AG09319 (cell line): Measurements from ENCODE around the gene WDR37.

Experiments
- DNase-seq: peaks from one replicate; pipeline ENCODE4 v3.0.0-alpha.2; 2010; ENCODE audit warnings: low read depth; ENCODE audit errors: extremely low read depth
- TF ChIP-seq, protein P1 (sequence below): IDR thresholded peaks from 2 replicates; pipeline ENCODE4 v1.5.1; 2011; ENCODE audit warnings: low read depth, mild to moderate bottlenecking, inconsistent platforms, low read length, moderate library complexity

The WDR37 gene

DNA sequence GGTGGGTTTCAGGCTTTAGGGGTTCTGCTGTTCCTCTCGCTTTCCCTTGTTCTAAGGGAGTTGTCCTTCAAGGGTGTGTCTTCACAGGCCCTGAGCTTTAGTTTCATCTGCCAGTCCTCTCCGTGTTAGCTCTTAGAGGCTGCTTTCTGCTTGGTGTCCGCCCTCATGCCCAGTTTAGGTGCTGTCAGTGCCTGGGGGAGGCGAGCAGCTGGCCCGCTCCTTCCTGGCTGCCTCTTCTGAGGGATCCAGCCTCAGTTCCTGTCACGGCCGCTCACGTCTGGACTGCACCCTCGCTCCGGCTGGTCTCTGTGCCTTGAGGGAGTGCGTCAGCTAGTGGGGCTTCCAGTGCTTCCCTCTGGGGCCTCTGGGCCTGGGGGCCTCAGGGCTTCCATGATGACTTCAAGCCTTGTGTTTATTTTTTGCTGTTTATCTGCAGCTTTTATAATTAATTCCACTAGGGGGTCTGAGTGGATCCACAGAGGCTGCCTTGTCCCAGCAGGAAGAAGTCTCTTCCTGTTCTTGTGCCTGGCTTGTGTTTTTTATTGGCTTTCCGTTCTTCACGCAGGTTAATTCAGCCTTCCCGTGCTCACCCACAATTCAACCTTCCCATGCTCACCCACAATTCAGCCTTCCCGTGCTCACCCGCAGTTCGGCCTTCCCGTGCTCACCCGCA lies 33.0 kb downstream of the WDR37 start:
- DNase-seq, result no peak
- TF ChIP-seq, protein P1, sequence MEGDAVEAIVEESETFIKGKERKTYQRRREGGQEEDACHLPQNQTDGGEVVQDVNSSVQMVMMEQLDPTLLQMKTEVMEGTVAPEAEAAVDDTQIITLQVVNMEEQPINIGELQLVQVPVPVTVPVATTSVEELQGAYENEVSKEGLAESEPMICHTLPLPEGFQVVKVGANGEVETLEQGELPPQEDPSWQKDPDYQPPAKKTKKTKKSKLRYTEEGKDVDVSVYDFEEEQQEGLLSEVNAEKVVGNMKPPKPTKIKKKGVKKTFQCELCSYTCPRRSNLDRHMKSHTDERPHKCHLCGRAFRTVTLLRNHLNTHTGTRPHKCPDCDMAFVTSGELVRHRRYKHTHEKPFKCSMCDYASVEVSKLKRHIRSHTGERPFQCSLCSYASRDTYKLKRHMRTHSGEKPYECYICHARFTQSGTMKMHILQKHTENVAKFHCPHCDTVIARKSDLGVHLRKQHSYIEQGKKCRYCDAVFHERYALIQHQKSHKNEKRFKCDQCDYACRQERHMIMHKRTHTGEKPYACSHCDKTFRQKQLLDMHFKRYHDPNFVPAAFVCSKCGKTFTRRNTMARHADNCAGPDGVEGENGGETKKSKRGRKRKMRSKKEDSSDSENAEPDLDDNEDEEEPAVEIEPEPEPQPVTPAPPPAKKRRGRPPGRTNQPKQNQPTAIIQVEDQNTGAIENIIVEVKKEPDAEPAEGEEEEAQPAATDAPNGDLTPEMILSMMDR, result no peak

DNA sequence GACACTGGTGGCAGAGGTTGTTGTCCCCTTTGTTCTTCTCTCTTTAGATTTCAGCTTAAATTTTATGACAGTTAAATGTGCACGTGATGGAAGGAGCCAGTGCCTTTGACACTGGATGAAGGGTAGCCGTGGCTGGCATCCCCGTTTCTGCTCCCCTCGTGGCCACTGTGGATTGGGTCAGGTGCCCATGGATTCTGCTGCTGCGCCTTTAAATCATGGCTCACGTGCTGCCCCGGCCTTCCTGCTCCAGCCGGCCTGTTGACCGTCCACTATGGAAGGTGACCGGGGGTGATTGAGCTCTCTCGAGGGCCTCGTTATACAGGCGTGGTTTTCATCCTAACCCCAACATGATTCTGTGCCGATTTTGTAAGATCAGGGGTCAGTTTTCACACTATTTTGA lies 34.5 kb downstream of the WDR37 start:
- TF ChIP-seq, protein P1, result no peak

DNA sequence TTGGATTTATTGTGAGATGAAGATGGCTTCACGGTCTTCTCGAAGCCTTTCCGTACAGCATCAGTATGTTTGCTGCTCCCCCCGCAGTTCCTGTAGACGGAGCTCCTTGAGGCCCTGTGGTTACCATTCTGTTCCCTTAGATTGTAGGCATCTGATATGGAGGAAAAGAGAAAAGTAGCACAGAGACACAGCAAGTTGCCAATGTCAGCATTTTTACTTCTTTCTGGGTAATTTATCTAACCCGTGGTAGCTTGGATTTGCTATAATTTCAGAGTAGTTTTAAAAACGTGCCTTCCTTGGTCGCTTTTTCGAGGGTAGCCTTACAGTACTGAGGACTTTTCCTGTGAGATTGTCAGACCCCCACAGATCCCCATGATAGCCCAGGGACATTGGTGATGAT lies 37.5 kb downstream of the WDR37 start:
- DNase-seq, result no peak
- TF ChIP-seq, protein P1, result no peak

More for the DNA sequence above, 34.5 kb downstream of the WDR37 start:
- no peak for DNase-seq

DNA sequence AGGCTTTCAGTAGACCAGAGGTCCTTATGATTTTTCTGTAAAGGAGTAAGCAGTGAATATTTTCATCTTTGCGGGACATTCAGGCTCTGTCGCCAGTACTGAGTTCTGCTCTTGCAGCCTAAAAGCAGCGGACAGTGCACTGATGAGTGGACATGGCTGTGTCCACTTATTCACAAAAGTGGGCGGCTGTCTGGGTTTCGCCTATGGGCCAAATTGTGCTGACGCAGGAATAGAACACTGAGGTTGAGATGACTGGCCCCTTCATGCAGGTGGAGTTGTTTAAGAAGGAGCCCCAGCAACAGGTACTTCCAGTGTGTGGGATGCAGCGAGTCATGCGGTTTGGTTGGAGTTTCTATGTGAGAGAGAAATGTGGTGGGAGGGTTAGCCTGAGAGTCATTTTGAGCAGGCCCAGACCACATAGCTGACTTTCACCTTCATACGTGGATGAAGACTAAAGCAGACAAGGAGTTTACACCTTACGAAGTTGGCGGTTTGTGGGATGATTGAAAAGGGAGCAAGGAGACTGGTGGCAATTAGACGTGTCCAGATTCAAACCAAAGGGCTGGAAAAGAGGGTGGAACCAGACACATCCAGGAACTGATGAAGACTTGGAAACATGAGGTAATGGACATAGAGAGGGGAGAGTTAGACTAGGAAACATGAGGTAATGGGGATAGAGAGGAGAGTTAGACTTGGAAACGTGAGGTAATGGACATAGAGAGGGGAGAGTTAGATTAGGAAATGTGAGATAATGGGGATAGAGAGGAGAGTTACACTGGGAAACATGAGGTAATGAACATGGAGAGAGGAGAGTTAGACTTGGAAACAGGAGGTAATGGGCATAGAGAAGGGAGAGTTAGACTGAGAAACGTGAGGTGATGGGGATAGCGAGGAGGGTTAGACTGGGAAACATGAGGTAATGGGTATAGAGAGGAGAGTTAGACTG lies 38.2 kb downstream of the WDR37 start:
- TF ChIP-seq, protein P1, result no peak
- DNase-seq, result no peak

DNA sequence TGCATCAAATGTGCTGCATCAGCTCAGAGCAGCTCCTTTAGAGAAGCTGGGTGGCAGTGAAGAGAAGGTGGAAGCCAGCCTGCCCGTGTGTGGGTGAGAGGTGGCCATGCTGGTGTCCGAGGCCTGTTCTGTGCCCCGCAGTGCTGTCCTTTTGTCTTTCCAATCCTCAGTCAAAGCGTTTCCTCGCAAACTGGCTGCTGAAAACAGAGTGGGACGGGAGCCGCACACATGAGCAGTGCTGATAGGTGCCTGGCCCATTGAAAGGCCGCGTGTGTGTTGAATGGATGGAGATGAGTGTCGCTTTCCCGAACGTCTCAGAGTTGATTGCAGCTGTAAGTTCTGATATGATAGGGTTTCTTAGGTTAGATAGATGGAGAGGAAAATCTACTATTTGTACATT lies 39.3 kb downstream of the WDR37 start:
- no peak for DNase-seq
- TF ChIP-seq, protein P1, result no peak

DNA sequence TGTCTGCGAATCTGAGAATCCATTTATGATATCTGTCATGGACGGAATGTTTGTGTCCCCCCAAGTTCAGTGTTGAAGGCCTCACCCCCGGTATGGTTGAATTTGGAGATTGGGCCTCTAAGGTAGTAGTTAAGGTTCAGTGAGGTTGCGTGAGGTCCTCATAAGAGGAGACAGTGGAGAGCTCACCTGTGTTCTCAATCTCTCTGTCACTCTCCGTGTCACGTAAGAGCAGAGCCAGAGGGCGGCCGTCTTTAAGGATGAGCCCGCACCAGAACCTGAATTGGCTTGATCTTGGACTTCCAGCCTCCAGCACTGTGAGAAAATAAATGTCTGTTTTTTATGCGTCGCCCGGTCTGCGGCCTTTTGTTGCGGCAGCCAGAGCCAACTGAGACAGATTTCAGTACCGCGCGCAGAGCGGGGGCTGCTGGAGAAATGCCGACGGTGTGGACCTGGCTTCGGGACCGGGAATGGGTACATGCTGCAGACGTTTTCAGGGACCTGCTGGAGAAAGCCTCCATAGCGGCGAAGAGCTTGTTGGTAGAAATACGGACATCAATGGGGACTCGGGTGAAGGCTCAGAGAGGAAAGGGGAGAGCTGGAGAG lies 40.2 kb downstream of the WDR37 start:
- DNase-seq, result no peak
- TF ChIP-seq, protein P1, result no peak

DNA sequence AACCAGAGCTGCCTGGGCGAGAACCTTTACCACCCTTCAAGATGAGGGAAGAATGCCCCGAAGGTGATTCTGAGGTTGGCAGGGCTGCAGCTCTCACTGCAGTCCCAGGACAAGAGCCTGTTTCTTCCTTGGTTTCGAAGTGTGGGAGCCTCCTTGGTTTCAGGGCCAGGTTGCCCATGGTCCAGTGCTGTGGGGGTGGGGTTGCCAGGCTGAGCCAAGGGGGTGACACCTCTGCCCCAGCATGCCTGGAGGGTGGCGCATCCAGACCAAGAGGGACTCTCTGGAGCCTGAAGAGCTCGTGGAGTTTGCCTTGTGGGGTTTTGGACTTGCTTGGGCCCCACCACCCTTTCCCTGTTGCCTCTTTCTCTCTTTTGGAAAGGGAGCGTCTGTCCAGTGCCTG lies 41.3 kb downstream of the WDR37 start:
- no peak for DNase-seq
- TF ChIP-seq, protein P1, result no peak
